ENCODE measurements around the gene DHX9.

DHX9 gene

GRCh38 chr1:182839209-182840066 lies at the start of gene DHX9:
Gene DHX9 (plus strand): TSS chr1:182839347. CDS start chr1:182842567, 3,220 bp downstream.
- DNase-seq (ENCODE audit: low read depth in 2 of 2, low spot score in 1 of 2), result peak; percentile 94 to 95

- no peak for DNase-seq (ENCODE audit: low read depth in 2 of 2, low spot score in 1 of 2)
Observed at GRCh38 chr1:182791281-182792179, 47.6 kb upstream of the DHX9 start.

GRCh38 chr1:182794091-182794490 lies 45.1 kb upstream of the DHX9 start:
- no peak for DNase-seq (ENCODE audit: low read depth in 2 of 2, low spot score in 1 of 2)

GRCh38 chr1:182794676-182795201 lies 44.4 kb upstream of the DHX9 start:
- no peak for DNase-seq (ENCODE audit: low read depth in 2 of 2, low spot score in 1 of 2)

GRCh38 chr1:182795563-182796228 lies 43.5 kb upstream of the DHX9 start:
- no peak for DNase-seq (ENCODE audit: low read depth in 2 of 2, low spot score in 1 of 2)

GRCh38 chr1:182802006-182802803 lies 36.9 kb upstream of the DHX9 start:
- DNase-seq (ENCODE audit: low read depth in 2 of 2, low spot score in 1 of 2), result no peak

- no peak for DNase-seq (ENCODE audit: low read depth in 2 of 2, low spot score in 1 of 2)
Observed at GRCh38 chr1:182803846-182804245, 35.3 kb upstream of the DHX9 start.

GRCh38 chr1:182806015-182806678 lies 33.0 kb upstream of the DHX9 start:
- no peak for DNase-seq (ENCODE audit: low read depth in 2 of 2, low spot score in 1 of 2)

- no peak for DNase-seq (ENCODE audit: low read depth in 2 of 2, low spot score in 1 of 2)
Observed at GRCh38 chr1:182807907-182808306, 31.2 kb upstream of the DHX9 start.

GRCh38 chr1:182809414-182809957 lies 29.7 kb upstream of the DHX9 start:
- DNase-seq (ENCODE audit: low read depth in 2 of 2, low spot score in 1 of 2), result no peak

GRCh38 chr1:182811975-182812722 lies 27.0 kb upstream of the DHX9 start:
- no peak for DNase-seq (ENCODE audit: low read depth in 2 of 2, low spot score in 1 of 2)

- no peak for DNase-seq (ENCODE audit: low read depth in 2 of 2, low spot score in 1 of 2)
Observed at GRCh38 chr1:182816863-182817262, 22.3 kb upstream of the DHX9 start.

- DNase-seq (ENCODE audit: low read depth in 2 of 2, low spot score in 1 of 2), result no peak
Observed at GRCh38 chr1:182817802-182818201, 21.3 kb upstream of the DHX9 start.

GRCh38 chr1:182823220-182823619 lies 15.9 kb upstream of the DHX9 start:
- DNase-seq (ENCODE audit: low read depth in 2 of 2, low spot score in 1 of 2), result no peak

GRCh38 chr1:182826892-182827291 lies 12.3 kb upstream of the DHX9 start:
- no peak for DNase-seq (ENCODE audit: low read depth in 2 of 2, low spot score in 1 of 2)

- DNase-seq (ENCODE audit: low read depth in 2 of 2, low spot score in 1 of 2), result no peak
Observed at GRCh38 chr1:182829285-182829932, 9.7 kb upstream of the DHX9 start.

GRCh38 chr1:182833271-182833670 lies 5.9 kb upstream of the DHX9 start:
- no peak for DNase-seq (ENCODE audit: low read depth in 2 of 2, low spot score in 1 of 2)

GRCh38 chr1:182834326-182834725 lies 4.8 kb upstream of the DHX9 start:
- no peak for DNase-seq (ENCODE audit: low read depth in 2 of 2, low spot score in 1 of 2)
